GM18520 (cell line): ENCODE data around the gene SULF2.

Source experiments
- ATAC-seq: cut with Tn5 transposase; IDR thresholded peaks from one replicate; pipeline ENCODE4 v1.9.1; 2021; ENCODE audit not compliant: unreplicated experiment

SULF2 gene

GRCh38 chr20:47740862-47741184, 44.5 kb downstream of the SULF2 start:
- ATAC-seq = no peak

- ATAC-seq = no peak
Measured at GRCh38 chr20:47740121-47740861, 45.0 kb downstream of the SULF2 start.

DNA sequence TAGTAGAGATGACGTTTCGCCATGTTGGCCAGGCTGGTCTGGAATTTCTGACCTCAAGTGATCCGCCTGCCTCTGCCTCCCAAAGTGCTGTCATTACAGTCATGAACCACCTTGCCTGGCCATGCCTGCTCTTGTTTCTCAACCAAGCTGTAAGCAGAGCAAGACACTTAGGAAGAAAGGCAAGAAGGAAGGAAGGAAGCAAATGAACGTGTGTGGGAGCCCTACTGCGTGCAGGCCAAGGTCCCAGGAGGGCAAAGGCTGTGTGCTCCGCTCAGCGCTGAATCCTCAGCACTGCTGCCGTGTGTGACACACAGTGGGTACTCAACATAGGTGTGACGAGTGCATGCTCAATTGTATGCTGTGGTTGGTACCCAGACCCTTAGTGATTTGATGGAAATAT, 47.4 kb downstream of the SULF2 start:
- no peak for ATAC-seq

- no peak for ATAC-seq
Measured at GRCh38 chr20:47736570-47737152, 48.6 kb downstream of the SULF2 start.

DNA sequence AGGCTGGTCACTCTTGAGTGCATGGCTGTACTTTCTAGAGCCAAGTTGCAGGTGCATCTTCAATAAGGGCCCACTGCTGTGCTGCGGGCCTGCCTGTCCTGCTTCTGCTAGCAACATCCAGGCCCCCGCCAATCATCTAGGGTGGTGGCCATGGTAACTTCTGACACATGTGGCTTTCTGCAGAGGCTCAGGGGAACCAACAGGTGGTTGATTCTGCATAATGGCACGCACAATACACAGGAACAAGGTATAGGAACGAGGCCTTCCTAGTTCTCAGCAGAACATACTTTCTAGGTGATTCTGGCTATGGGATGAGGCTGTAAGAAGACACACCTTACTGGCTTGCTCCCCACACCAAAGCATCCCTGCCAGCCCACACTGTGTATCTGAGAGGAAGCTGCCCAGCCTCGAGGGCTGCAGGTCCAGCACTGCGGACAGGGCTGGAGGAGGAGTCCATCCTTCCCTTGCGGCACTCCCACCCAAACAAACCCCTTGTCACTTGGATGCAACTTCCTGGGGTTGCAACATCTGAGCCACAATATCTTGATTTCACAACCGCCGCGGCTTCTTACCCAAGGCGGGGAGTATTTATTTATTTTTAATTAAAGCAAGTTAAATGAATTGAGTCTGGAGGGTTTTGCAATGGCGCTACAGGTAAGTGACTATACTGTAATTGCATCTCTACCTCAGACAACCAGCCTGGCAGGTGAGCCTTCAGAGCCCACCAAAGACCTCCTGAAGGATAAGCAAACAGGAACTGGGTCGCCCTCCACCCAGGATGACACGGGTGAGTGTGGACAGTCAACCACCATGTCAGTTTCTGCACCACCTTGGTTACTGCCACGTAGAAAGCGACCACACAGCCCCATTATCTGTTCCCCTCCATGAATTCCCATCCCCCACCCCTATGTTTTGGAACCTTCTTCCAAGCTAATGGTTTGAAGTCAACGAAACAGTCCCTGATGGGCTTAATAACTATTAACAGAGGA, 49.6 kb downstream of the SULF2 start:
- no peak for ATAC-seq

DNA sequence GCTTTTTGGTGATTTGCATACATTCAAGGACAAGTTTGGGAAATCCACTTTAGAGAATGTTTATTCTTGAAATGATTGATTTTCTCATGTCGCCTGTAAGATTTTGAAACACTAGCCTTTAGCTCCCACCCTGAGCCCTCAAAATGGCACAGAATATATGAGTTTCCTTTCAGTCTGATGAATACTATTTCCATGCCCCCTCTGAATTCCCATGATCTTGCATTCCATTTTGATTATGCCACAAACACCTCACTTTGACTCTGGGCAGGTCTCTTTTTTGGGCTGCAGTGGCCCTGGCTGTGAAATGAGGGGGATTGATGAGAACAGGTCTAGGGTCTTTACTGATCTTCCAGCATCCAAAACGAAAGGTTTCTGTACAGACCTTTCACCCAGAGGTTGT, 50.4 kb downstream of the SULF2 start:
- ATAC-seq = no peak

GRCh38 chr20:47733892-47734291, 51.4 kb downstream of the SULF2 start:
- no peak for ATAC-seq

DNA sequence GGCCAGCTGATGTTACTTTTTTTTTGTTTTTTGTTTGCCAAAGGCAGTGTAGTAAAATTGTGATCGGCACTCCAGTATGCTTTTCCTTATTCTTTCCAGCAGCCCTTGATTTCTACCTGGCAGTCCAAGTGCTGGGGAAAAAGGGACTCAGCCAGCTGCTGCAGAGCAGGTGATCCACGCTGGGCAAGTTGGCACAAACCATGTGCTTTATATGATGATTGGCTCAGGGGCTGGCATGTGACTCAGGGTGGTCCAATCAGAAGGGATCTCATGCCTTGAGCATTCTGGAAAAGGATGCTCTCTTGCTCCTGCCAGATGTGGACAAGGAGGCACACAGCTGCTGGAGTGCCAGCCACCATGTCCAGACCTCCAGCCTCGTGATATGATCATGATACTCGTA, 54.5 kb downstream of the SULF2 start:
- no peak for ATAC-seq

DNA sequence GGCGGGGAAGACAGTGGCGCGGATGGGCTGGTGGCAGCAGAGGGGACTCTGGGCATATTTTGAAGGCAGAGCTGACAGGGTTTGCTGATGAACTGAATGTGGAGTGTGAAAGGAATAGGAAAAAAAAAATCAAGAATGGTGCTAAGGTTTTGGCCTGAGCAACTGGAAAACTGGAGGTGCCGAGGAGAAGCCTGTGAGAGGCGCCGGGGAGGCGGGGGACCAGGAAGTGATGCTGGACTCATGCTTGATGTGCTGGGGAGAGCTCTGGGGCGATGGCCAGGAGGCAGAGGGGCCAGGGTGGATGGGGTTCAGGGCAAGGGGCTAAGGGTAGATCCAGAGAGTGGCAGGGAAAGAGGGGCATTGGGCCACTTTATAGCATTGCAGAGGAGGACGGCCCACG, 55.8 kb downstream of the SULF2 start:
- ATAC-seq = no peak

DNA sequence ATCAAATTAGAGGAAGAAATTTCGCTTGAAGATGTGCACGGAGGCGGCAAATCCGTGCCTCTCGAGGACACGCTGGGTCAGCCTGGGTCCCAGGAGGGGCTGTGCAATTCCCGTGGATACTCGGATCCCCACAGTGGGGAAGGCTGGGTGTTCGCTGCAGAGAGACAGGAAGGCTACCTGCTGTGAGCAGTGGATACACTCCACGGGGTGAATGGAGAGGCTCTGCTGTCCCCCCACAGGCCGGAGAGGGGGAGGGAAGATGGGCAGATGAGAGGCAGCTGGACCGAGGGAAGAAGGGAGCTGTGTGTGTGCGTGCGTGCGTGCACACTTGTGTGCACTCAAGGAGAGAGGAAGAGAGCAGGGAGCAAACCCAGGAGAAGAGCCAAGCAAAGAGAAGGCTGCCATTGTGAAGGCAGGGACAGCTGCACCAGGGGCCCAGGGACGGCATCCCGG, 57.3 kb downstream of the SULF2 start:
- ATAC-seq = no peak

GRCh38 chr20:47727170-47727880, 58.0 kb downstream of the SULF2 start:
- peak; percentile 76 for ATAC-seq

DNA sequence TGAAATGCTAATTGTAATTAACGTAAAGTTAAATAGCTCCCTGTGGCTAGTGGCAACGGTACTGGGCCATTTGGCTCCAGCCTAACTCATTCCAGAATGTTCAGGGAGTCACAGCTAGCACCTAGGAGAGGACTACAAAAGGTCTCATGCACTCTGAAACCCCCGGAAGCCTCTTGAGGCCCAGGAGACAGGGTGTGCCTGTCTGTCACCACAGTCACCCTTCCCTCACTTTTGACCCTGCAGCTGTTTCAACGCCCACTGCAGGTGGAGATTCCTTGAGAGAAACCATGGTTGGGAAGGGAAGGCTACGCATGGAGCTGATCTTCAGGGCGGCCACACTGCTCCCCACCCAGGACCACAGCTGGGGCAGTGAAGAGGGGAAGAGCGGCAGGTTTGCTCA, 58.6 kb downstream of the SULF2 start:
- ATAC-seq = no peak

- ATAC-seq = no peak
Measured at GRCh38 chr20:47725248-47725973, 59.9 kb downstream of the SULF2 start.

GRCh38 chr20:47724910-47725247, 60.4 kb downstream of the SULF2 start:
- ATAC-seq = no peak

GRCh38 chr20:47724396-47724795, 60.9 kb downstream of the SULF2 start:
- no peak for ATAC-seq

DNA sequence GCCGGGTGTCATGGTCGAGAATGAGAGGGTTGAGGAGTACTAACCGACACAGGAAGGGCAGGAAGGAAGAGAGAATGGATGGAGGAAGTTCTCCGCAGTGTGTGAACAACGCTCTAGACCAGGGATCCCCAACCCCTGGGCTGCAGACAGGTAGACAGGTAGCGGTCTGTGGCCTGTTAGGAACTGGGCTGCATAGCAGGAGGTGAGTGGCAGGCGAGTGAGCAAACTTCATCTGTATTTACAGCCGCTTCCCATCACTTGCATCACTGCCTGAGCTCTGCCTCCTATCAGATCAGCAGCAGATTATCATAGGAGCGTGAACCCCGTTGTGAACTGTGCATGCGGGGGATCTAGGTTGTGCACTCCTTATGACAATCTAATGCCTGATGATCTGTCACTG, 62.0 kb downstream of the SULF2 start:
- ATAC-seq = no peak

DNA sequence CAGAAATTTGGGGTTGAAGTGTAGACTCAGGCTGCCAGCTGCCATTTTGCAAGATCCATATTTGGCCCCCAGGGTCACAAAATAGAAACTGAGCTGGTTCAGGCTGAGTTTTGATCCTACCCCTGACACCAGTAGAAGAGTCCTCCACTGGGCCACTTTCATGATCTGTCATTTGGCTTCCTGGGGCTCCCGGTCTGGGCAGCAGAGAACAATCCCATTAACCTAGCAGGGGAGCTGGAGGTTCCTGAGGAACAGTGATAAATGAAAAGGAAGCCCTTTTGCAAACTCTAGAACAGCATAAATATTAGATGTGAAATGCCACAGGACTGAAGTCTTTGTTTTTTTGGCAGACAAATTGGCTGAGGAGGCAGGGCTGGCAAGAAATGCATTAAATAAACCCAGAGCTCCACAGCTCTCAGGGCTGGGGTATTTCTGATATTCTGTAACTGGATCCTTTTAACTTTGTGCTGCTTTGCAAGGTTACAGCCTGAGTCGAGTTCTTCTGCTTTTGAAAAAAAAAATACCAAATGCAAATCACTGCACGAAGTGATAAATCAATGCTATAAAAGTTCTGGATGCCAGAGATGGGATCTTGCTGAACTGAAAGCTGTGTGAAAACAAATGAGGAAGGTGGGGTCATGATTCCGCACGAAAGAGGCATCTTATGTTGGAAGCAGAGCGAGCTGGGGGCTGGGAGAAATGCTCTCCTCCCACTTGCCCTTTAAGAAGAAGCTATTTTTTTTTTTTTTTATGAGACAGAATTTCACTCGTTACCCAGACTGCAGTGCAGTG, 64.4 kb downstream of the SULF2 start:
- no peak for ATAC-seq

GRCh38 chr20:47719625-47720024, 65.7 kb downstream of the SULF2 start:
- no peak for ATAC-seq

DNA sequence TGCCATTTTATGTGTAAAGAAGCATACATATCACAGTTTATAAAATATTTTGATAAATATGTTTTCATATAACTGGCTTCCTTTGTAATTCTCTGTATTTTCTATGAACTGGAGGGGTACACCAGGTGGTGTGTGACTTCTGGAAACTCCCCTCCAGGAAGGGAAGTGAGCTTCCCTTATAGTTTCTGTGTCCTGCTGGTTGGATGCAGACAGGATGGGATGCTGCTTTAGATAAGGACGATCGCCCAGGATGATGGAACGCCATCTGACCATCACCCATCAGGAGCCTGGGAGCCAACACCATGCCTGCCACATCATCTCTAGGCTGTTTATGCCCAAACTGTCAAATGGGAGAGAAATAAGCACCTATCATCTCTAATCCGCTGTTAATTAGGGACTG, 66.1 kb downstream of the SULF2 start:
- ATAC-seq = no peak

DNA sequence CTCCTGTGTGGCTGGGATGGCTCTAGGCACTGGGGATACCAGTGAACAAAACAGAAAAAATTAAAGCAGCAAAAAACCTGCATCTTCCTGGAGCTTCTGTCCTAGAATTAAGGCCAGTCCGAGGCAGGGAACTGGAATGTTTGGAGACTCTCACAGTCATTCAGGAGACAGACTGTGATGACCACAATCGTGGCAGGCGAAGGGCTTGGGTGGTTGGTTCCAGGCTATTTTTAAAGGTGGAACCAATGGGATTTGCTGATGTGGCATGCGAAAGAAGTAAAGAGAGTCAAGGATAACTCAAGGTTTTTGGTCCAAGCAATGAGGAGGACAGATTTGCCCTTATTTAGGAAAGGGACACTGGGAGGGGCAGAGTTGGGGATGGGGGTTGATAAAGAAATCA, 66.9 kb downstream of the SULF2 start:
- ATAC-seq = no peak
